Panc1 (cell line): ENCODE results near the gene POFUT1. TPM values are rescaled to one million over a fixed set of nuclear protein-coding genes. Genes with fewer than 3 reads are reported as not detected.
A peak's percentile ranks its signal among the peaks of the same experiment; 100 is the strongest.

Experiments used
- ATAC-seq: fragments of 200-7000 bp; cut with Tn5 transposase; 2 replicates; pipeline ENCODE4 v1.9.1; 2020; ENCODE audit warnings: mild to moderate bottlenecking, moderate library complexity
- BruUV-seq: library from RNA; stranded (reverse); fragments of 400-500 nt; replicated peaks from 2 replicates; lab custom pipeline; 2021; lab: Mats Ljungman, UMichigan
- CTCF ChIA-PET: fragments of 300-600 bp; sonication (Branson Sonifier 250); formaldehyde crosslinking; loops from one replicate; lab custom pipeline; 2022; ENCODE audit warnings: antibody characterized with exemption; lab: Charles Lee
- POLR2A ChIA-PET: fragments of 300-600 bp; sonication (Branson Sonifier 250); formaldehyde crosslinking; loops from one replicate; lab custom pipeline; 2022; ENCODE audit warnings: antibody characterized with exemption; lab: Charles Lee
- DNase-seq: peaks from one replicate; pipeline ENCODE4 v3.0.0-alpha.2; 2010; ENCODE audit warnings: low read depth, low spot score
- H3K27ac ChIP-seq: 2 replicates; pipeline ENCODE4 v1.5.1; 2011; ENCODE audit warnings: mild to moderate bottlenecking, low read length, inconsistent platforms
- H3K27me3 ChIP-seq: fragments of 200-500 bp; sonication (Bioruptor generic); 2 replicates; pipeline ENCODE4 v1.6.0; 2014; ENCODE audit warnings: low read length, inconsistent platforms; ENCODE audit not compliant: control insufficient read depth, insufficient read depth
- H3K36me3 ChIP-seq: fragments of 200-500 bp; sonication (Bioruptor generic); 2 replicates; pipeline ENCODE4 v1.5.1; 2014; ENCODE audit warnings: inconsistent platforms, mild to moderate bottlenecking, low read length, moderate library complexity; ENCODE audit not compliant: control insufficient read depth, insufficient read depth
- H3K4me1 ChIP-seq: 2 replicates; pipeline ENCODE4 v1.5.1; 2011; ENCODE audit warnings: inconsistent platforms, mild to moderate bottlenecking, low read length, moderate library complexity; ENCODE audit not compliant: control insufficient read depth, insufficient read depth
- H3K4me3 ChIP-seq, 2 experiments: 2 replicates each; pipeline ENCODE4 v1.5.1; 2011 to 2012; ENCODE audit warnings: low read depth in 2 of 2, low read length in 2 of 2, mild to moderate bottlenecking in 2 of 2, inconsistent platforms in 1 of 2, moderate library complexity in 1 of 2
- H3K9me3 ChIP-seq: fragments of 200-500 bp; sonication (Bioruptor generic); 2 replicates; pipeline ENCODE4 v1.5.1; 2014; ENCODE audit warnings: low read depth, mild to moderate bottlenecking, inconsistent platforms, low read length, moderate library complexity; ENCODE audit not compliant: control insufficient read depth, insufficient read depth
- POLR2AphosphoS5 ChIP-seq: IDR thresholded peaks from 2 replicates; pipeline ENCODE4 v1.6.1; 2012; ENCODE audit warnings: mild to moderate bottlenecking, low read depth, low read length, moderate library complexity
- SIN3A ChIP-seq: IDR thresholded peaks from 2 replicates; pipeline ENCODE4 v1.6.1; 2012; ENCODE audit warnings: low read depth, mild to moderate bottlenecking, low read length, moderate library complexity, borderline replicate concordance; ENCODE audit not compliant: insufficient read depth
- TCF7L2 ChIP-seq: IDR thresholded peaks from 2 replicates; pipeline ENCODE4 v1.6.1; 2011; ENCODE audit warnings: mild to moderate bottlenecking, low read depth, low read length, inconsistent platforms
- in situ Hi-C: cut with HindIII; loops from 2 replicates; pipeline ENCODE4 v1.10.0; 2016; ENCODE audit warnings: low sequenced_read_pairs, low pct_unique_long_range_greater_than_20kb
- intact Hi-C: fragments of 100-400 bp; cut with micrococcal nuclease; formaldehyde crosslinking; loops from one replicate; pipeline ENCODE4 v1.10.0; 2022; ENCODE audit not compliant: unreplicated experiment
- total RNA-seq: library from RNA; stranded (reverse); gene quantifications from one replicate; pipeline ENCODE4 v1.2.1, GENCODE V29; 2021; ENCODE audit not compliant: unreplicated experiment
- TF ChIP-seq, protein P1 (sequence below): fragments of 450-650 bp; IDR thresholded peaks from 2 replicates; pipeline ENCODE4 v1.5.1; 2017; ENCODE audit warnings: mild to moderate bottlenecking
- TF ChIP-seq, protein P2 (sequence below), 2 experiments: IDR thresholded peaks; 2 replicates each; pipeline ENCODE4 v1.6.1; 2011 to 2012; ENCODE audit warnings: low read depth in 2 of 2, control low read depth in 1 of 2, low read length in 1 of 2, mild to moderate bottlenecking in 1 of 2, moderate library complexity in 1 of 2; ENCODE audit not compliant: insufficient read depth in 1 of 2

The POFUT1 gene
- total RNA-seq, 1 experiment from 2014 or later: 138 TPM

DNA sequence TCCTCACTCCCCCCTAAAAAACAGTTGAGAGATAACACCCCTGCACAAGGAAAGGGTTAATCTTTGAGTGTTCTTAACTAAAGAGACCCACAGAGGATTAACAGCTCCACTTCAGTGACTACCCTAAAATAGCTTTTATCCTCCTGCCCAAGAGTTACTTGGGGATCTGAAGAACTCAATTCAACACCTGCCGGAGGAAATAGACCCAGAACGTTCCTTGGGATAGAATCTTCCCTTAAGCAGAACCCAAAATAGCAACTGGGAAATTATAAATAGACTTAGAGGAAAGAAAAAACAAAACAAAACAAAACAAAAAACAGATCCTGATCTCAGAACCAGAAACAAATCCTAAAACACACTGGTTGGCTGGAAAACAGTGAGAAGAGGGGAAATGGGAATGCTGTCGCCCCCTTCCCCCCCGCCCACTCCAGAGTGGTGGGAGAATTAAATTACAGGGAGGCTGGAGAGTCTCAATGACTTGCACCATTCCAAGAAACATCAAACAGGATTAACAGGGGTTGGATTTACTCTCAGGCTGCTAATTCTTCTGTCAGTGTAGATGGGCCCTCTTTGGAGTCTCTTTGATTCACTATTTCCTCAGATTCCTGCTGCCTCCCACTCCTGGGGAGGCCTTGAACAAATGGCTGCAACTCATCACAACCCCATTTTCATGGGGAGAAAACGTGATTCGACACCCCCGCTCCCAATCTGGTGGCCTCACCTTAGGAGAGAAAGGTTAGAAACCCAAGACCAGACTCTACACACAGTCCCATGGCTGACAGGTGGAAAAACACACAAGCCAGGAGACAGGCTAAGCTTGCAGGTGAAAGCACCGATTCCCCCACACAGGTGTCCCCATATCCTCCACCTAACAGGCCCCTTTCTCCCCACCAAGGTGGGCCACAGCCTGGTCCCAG, 1.6 kb upstream of the POFUT1 start:
- Histone ChIP-seq H3K27ac (peak overlapping the region; percentile 93), H3K9me3 (no peaks in the 10 kb centered on the region), H3K27me3 (no peaks in the 10 kb centered on the region), H3K4me1 (peaks cover 36% of the 10 kb centered on the region), H3K36me3 (peaks cover 7% of the 10 kb centered on the region; the same call in 1 of the 2 replicates), H3K4me3 (peak overlapping the region; percentile 66 to 98)
- TF ChIP-seq, protein P1, sequence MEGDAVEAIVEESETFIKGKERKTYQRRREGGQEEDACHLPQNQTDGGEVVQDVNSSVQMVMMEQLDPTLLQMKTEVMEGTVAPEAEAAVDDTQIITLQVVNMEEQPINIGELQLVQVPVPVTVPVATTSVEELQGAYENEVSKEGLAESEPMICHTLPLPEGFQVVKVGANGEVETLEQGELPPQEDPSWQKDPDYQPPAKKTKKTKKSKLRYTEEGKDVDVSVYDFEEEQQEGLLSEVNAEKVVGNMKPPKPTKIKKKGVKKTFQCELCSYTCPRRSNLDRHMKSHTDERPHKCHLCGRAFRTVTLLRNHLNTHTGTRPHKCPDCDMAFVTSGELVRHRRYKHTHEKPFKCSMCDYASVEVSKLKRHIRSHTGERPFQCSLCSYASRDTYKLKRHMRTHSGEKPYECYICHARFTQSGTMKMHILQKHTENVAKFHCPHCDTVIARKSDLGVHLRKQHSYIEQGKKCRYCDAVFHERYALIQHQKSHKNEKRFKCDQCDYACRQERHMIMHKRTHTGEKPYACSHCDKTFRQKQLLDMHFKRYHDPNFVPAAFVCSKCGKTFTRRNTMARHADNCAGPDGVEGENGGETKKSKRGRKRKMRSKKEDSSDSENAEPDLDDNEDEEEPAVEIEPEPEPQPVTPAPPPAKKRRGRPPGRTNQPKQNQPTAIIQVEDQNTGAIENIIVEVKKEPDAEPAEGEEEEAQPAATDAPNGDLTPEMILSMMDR: no peak
- TF ChIP-seq TCF7L2 (no peak), POLR2AphosphoS5 (no peak), SIN3A (no peak)
- TF ChIP-seq, protein P2, sequence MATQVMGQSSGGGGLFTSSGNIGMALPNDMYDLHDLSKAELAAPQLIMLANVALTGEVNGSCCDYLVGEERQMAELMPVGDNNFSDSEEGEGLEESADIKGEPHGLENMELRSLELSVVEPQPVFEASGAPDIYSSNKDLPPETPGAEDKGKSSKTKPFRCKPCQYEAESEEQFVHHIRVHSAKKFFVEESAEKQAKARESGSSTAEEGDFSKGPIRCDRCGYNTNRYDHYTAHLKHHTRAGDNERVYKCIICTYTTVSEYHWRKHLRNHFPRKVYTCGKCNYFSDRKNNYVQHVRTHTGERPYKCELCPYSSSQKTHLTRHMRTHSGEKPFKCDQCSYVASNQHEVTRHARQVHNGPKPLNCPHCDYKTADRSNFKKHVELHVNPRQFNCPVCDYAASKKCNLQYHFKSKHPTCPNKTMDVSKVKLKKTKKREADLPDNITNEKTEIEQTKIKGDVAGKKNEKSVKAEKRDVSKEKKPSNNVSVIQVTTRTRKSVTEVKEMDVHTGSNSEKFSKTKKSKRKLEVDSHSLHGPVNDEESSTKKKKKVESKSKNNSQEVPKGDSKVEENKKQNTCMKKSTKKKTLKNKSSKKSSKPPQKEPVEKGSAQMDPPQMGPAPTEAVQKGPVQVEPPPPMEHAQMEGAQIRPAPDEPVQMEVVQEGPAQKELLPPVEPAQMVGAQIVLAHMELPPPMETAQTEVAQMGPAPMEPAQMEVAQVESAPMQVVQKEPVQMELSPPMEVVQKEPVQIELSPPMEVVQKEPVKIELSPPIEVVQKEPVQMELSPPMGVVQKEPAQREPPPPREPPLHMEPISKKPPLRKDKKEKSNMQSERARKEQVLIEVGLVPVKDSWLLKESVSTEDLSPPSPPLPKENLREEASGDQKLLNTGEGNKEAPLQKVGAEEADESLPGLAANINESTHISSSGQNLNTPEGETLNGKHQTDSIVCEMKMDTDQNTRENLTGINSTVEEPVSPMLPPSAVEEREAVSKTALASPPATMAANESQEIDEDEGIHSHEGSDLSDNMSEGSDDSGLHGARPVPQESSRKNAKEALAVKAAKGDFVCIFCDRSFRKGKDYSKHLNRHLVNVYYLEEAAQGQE (IDR thresholded peaks at IDR 0.05; ENCODE audit: insufficient read depth in 1 of 2, low read depth in 2 of 2, low read length in 1 of 2): no peak
- in situ Hi-C loops: no loop called here
- ChIA-PET POLR2A (interaction anchor here (0.6 kb wide), 1 partner anchor 20 kb away, joined by 3 read pairs; no protein-coding TSS in a partner anchor), CTCF (no interaction called here)
- ATAC-seq (no peak), DNase-seq (no peak)
- intact Hi-C loops: no loop called here
- no TSS peak for BruUV-seq

GRCh38 chr20:32206760-32207625, 687 bp upstream of the POFUT1 start:
- Histone ChIP-seq H3K36me3 (peaks cover 10% of the 10 kb centered on the region; the same call in 1 of the 2 replicates), H3K4me3 (peak overlapping the region; percentile 66 to 98), H3K4me1 (peaks cover 36% of the 10 kb centered on the region), H3K9me3 (no peaks in the 10 kb centered on the region), H3K27me3 (no peaks in the 10 kb centered on the region), H3K27ac (peak overlapping the region; percentile 93)
- in situ Hi-C loops (no loop called here), intact Hi-C loops (no loop called here)
- POLR2A ChIA-PET: no interaction called here
- no peak for TF ChIP-seq TCF7L2
- no peak for TF ChIP-seq POLR2AphosphoS5
- TF ChIP-seq, protein P1: no peak
- no peak for TF ChIP-seq SIN3A
- TF ChIP-seq, protein P2 (IDR thresholded peaks at IDR 0.05; ENCODE audit: insufficient read depth in 1 of 2, low read depth in 2 of 2, low read length in 1 of 2): no peak
- BruUV-seq: no TSS peak
- DNase-seq: no peak
- ATAC-seq: peak; percentile 8
- CTCF ChIA-PET: no interaction called here
